Omental fat pad (tissue), 4 donors: ENCODE results near the gene FRMD4A. TPM values are rescaled to one million over a fixed set of nuclear protein-coding genes. Genes with fewer than 3 reads are reported as not detected.

Experiments used
- ATAC-seq: fragments of 150-250 bp; one replicate; pipeline ENCODE4 v1.9.1; 2016; ENCODE audit warnings: mild to moderate bottlenecking, moderate library complexity; ENCODE audit not compliant: low FRiP score
- DNase-seq: peaks from one replicate; pipeline ENCODE4 v3.0.0-alpha.2; 2019; ENCODE audit warnings: low spot score
- CTCF ChIP-seq, 3 donors: fragments of 450-650 bp; IDR thresholded peaks; one replicate each; pipeline ENCODE4 v1.5.1; 2016 to 2017; ENCODE audit warnings: antibody characterized with exemption in 3 of 3, mild to moderate bottlenecking in 3 of 3, moderate library complexity in 2 of 3
- total RNA-seq, 4 donors: library from RNA; depleted of rRNA; stranded (reverse); fragments of >200 nt; gene quantifications; one replicate each; pipeline ENCODE4 v1.1.0, GENCODE V29; 2016

The FRMD4A gene
- total RNA-seq, 4 donors from 2014 or later, result 66.8 to 119 (median 81.6) TPM

DNA sequence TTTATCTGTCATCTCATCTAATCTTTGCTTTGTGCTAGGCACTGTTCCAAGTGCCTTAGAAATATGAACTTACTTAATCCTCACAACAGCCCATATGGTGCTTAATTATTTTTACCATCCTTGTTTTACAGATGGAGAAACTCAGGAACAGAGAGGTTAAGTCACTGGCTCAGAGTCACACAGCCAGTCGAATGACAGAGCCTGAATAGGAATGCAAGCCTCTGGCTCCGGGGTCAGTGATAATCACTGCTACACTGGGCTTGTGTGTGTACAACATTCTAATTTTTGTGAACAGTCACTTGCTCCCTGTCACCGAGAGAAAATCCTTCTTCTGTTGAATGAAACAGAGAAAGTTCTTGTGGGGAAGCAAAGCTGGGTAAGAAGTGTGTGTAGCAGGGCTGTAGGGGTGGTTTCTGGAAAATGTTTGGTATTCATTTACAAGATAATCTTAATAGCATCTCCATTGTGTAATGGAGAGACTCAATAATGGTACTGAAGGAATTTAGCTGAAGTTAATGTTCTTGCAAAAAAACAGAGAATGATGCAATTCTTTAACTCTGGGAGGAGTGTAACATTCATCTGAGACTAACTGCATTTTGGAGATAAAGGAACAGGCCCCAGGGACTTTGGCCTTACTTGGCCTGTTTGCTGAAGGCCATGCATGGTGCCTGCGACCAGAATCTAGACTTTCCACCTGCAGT, 290.6 kb downstream of the FRMD4A start:
- TF ChIP-seq CTCF (IDR thresholded peaks at IDR 0.05), result no peak
- ATAC-seq (peak; percentile 64), DNase-seq (no peak)

DNA sequence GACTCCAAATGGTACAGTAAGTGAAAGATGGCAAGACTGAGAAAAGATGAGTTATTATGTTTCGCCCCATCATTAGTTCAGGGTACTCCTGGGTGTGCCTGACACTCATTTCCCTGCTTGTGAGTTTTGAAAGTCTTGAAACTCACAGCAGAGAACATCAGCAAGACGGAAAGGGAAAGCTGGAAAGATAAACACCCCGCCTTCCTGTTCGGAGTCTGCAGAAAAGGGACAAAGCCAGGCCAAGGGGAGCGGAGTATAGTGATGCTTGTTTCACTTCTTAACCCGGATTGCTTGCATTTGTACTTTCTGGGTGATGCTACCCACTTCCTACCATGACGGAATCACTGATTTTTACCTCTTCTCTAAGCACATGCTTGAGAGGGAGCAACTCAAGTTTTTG, 294.5 kb downstream of the FRMD4A start:
- no peak for ATAC-seq
- no peak for TF ChIP-seq CTCF (IDR thresholded peaks at IDR 0.05)
- DNase-seq, result no peak

DNA sequence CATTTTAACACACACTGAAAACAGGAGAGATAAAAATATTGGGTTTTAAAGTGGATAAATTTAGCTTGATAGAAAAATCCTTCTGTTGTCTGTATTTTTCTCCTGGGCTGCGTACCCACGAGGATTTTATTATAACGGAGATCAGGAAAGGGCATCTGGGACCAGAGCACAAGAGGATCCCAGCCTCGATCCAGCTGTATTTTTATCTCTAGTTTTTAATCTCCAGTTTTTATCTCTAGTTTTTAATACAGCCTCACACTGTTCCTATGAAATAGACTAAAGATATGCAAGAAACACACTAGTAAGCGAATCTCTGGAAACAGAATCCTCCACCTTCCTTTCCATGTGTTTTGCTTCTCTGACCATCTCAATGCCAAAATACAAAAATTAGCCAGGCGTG, 295.2 kb downstream of the FRMD4A start:
- ATAC-seq (no peak), DNase-seq (no peak)
- no peak for TF ChIP-seq CTCF (IDR thresholded peaks at IDR 0.05)

GRCh38 chr10:14032406-14032998, 298.2 kb downstream of the FRMD4A start:
- ATAC-seq (no peak), DNase-seq (no peak)
- no peak for TF ChIP-seq CTCF (IDR thresholded peaks at IDR 0.05)

GRCh38 chr10:14026325-14026724, 304.4 kb downstream of the FRMD4A start:
- ATAC-seq, result no peak
- DNase-seq, result no peak
- no peak for TF ChIP-seq CTCF (IDR thresholded peaks at IDR 0.05)

DNA sequence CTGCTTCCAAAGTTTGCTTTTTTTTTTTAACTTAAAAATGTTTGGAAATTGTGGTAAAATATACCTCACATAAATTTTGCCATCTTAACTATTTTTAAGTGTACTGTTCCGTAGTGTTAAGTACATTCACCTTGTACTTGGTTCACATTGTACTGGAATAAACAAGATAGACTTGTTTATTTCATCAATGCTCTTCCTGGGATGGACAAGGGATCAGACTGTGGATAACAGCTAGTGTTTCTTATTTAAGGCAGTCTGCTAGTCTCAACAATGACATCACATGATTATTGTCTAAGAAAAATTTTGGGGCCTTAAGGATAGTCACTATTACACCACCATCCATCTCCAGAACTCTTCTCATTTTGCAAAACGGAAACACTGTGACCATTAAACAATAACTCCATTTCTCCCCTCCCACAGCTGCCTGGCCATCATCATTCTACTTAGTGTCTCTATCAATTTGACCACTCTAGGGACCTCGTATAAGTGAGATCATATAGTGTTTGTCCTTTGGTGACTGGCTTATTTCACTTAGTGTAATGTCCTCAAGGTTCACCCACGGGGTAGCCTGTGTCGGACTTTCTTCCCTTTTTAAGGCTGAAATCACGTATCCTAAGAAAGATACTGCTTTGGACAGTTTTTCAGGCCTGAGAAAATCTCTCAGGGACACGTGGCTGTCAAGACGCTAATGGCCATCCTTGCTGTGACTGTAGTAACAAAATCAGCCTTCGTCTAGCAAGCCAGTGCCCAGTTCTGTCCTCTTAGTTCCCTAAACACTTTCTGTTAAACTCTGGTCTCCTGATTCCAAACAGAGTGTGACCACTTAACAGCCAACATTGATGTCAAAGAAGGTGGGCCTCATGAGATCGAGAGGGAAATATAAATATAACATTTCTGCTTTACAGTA, 305.2 kb downstream of the FRMD4A start:
- no peak for ATAC-seq
- DNase-seq, result no peak
- no peak for TF ChIP-seq CTCF (IDR thresholded peaks at IDR 0.05)
